ENCODE results near the gene WHRN. TPM values are rescaled to one million over a fixed set of nuclear protein-coding genes. Genes with fewer than 3 reads are reported as not detected.
A peak's percentile ranks its signal among the peaks of the same experiment; 100 is the strongest.

WHRN gene
- total and polyA plus RNA-seq, 2 of the 13 experiments (the other 11 are each of a cell fraction or from before 2014, with no cell fraction given), result 2.3 to 5.3 TPM

- TF ChIP-seq ZBTB37 (CRISPR knock-in tag; IDR thresholded peaks at IDR 0.05) (no peak), U2AF2 (IDR thresholded peaks at IDR 0.05; ENCODE audit: low read depth, low read length) (no peak), RARA (CRISPR knock-in tag; IDR thresholded peaks at IDR 0.05) (no peak), PHF8 (CRISPR knock-in tag; IDR thresholded peaks at IDR 0.05) (peak; percentile 45), MED1 (CRISPR knock-in tag; IDR thresholded peaks at IDR 0.05) (peak; percentile 28; the same call in 1 of the 2 replicates), SNAPC5 (CRISPR knock-in tag; IDR thresholded peaks at IDR 0.05; ENCODE audit: borderline replicate concordance) (no peak), NKX3-1 (CRISPR knock-in tag; IDR thresholded peaks at IDR 0.05) (no peak), MTF2 (CRISPR knock-in tag; IDR thresholded peaks at IDR 0.05; ENCODE audit: borderline replicate concordance) (no peak), SNRNP70 (IDR thresholded peaks at IDR 0.05; ENCODE audit: low read depth, low read length) (no peak), GLI4 (CRISPR knock-in tag; IDR thresholded peaks at IDR 0.05; ENCODE audit: borderline replicate concordance) (no peak), RCOR2 (CRISPR knock-in tag; IDR thresholded peaks at IDR 0.05) (no peak), KLF12 (CRISPR knock-in tag; IDR thresholded peaks at IDR 0.05; ENCODE audit: borderline replicate concordance) (no peak), FOSL2 (CRISPR knock-in tag; IDR thresholded peaks at IDR 0.05) (peak; percentile 6; the same call in 1 of the 2 replicates), ZNF572 (CRISPR knock-in tag; IDR thresholded peaks at IDR 0.05) (no peak), ZMYM4 (CRISPR knock-in tag; IDR thresholded peaks at IDR 0.05) (0 out of 2 replicates have a peak, but pooled peaks have one; percentile 27), ZGPAT (CRISPR knock-in tag; IDR thresholded peaks at IDR 0.05) (peak; percentile 33; the same call in 1 of the 2 replicates), ZNF703 (CRISPR knock-in tag; IDR thresholded peaks at IDR 0.05; ENCODE audit: borderline replicate concordance) (no peak), PHF20 (CRISPR knock-in tag; IDR thresholded peaks at IDR 0.05) (0 out of 2 replicates have a peak, but pooled peaks have one; percentile 35), SCMH1 (CRISPR knock-in tag; IDR thresholded peaks at IDR 0.05; ENCODE audit: borderline replicate concordance) (no peak), CREM (IDR thresholded peaks at IDR 0.05) (peak; percentile 66), CREM (CRISPR knock-in tag; IDR thresholded peaks at IDR 0.05) (no peak), TCF12 (IDR thresholded peaks at IDR 0.05) (no peak), TCF12 (CRISPR knock-in tag; IDR thresholded peaks at IDR 0.05) (peak; percentile 50; the same call in 1 of the 2 replicates)
- TF ChIP-seq, protein P1, sequence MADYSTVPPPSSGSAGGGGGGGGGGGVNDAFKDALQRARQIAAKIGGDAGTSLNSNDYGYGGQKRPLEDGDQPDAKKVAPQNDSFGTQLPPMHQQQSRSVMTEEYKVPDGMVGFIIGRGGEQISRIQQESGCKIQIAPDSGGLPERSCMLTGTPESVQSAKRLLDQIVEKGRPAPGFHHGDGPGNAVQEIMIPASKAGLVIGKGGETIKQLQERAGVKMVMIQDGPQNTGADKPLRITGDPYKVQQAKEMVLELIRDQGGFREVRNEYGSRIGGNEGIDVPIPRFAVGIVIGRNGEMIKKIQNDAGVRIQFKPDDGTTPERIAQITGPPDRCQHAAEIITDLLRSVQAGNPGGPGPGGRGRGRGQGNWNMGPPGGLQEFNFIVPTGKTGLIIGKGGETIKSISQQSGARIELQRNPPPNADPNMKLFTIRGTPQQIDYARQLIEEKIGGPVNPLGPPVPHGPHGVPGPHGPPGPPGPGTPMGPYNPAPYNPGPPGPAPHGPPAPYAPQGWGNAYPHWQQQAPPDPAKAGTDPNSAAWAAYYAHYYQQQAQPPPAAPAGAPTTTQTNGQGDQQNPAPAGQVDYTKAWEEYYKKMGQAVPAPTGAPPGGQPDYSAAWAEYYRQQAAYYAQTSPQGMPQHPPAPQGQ (CRISPR knock-in tag; IDR thresholded peaks at IDR 0.05; ENCODE audit: borderline replicate concordance), result no peak
- TF ChIP-seq, protein P2, sequence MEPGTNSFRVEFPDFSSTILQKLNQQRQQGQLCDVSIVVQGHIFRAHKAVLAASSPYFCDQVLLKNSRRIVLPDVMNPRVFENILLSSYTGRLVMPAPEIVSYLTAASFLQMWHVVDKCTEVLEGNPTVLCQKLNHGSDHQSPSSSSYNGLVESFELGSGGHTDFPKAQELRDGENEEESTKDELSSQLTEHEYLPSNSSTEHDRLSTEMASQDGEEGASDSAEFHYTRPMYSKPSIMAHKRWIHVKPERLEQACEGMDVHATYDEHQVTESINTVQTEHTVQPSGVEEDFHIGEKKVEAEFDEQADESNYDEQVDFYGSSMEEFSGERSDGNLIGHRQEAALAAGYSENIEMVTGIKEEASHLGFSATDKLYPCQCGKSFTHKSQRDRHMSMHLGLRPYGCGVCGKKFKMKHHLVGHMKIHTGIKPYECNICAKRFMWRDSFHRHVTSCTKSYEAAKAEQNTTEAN (CRISPR knock-in tag; conservative IDR thresholded peaks at IDR 0.05), result no peak
Measured at GRCh38 chr9:114505187-114506081, at the start of gene WHRN (continued).

All from HepG2 (cell line).